ENCODE results near the gene LUZP2. TPM values are rescaled to one million over a fixed set of nuclear protein-coding genes. Genes with fewer than 3 reads are reported as not detected.

LUZP2 gene
- total and polyA plus RNA-seq, 9 of the 15 experiments (the other 6 are each of a cell fraction or from before 2014, with no cell fraction given) = not detected

DNA sequence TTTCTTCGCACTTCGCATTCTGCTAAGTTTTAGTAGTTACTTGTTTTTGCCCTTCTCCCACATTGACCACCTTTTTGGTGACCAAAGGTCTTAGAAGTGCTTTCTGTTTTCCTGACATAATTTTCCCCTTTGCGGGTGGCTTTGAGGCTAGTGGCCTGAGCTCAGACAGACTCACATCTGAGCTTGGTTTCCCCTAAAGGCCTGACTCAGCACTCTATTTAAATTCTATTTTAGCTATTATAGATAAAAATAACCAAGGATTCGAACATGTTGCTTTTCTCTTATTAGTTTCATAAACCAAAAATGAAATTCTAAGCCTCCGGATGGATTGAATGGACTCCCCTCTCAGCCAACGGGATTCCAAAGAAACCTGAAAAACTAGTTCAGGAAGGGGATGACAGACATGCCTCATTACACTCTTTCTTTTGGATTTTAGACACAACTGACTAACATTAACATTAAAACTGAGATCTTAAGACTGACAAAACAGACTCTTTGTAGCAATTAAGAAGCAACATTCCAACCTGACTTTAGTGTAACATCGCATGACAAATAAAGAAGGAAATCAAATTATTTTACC lies 258.5 kb downstream of the LUZP2 start (continued):
- TF ChIP-seq ZNF707 (CRISPR knock-in tag; conservative IDR thresholded peaks at IDR 0.05) (no peak), ZNF124 (CRISPR knock-in tag; IDR thresholded peaks at IDR 0.05) (no peak)
- TF ChIP-seq, protein P1, sequence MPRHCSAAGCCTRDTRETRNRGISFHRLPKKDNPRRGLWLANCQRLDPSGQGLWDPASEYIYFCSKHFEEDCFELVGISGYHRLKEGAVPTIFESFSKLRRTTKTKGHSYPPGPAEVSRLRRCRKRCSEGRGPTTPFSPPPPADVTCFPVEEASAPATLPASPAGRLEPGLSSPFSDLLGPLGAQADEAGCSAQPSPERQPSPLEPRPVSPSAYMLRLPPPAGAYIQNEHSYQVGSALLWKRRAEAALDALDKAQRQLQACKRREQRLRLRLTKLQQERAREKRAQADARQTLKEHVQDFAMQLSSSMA (CRISPR knock-in tag; IDR thresholded peaks at IDR 0.05) = no peak

DNA sequence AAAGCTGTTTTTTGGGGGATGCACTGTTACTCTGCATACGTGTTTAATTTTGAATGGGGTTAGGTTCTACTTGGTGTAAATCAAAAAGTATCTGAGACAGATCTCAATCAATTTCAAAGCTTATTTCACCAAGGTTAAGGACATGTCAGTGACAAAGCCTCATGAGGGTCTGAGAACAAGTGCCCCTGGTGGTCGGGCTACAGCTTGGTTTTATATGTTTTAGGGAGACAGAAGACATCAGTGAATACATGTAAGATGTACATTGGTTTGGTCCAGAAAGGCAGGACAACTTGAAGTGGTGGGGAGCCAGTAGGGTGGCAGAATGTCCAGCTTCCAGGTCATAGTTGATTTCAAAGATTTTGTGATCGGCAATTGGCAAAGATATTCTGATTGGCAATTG lies 262.9 kb downstream of the LUZP2 start:
- 0% methylated on average over 3 of the region's 3 CpGs for WGBS (ENCODE audit: insufficient coverage, low coverage, missing lambda C conversion rate)
- no peaks in the 10 kb centered on the region for H3K36me3 ChIP-seq (ENCODE audit: control insufficient read depth, insufficient read depth, low read length)
- H3K9ac ChIP-seq (ENCODE audit: insufficient read depth in 1 of 2, low read depth in 2 of 2, low read length in 2 of 2) = no peak overlapping the region
- H3K4me2 ChIP-seq (ENCODE audit: insufficient read depth, low read length) = no peak overlapping the region
- no peaks in the 10 kb centered on the region for H4K20me1 ChIP-seq (replicated peaks; ENCODE audit: control insufficient read depth, insufficient read depth, low read length)
- no peaks in the 10 kb centered on the region for H3K9me1 ChIP-seq (ENCODE audit: control insufficient read depth, insufficient read depth, low read length)
- TF ChIP-seq PCBP2 (IDR thresholded peaks at IDR 0.05; ENCODE audit: low read depth, low read length, poor library complexity, severe bottlenecking) (no peak), POLR2AphosphoS5 (IDR thresholded peaks at IDR 0.05; ENCODE audit: control insufficient read depth, insufficient read depth, low read depth, low read length) (no peak), NBN (IDR thresholded peaks at IDR 0.05; ENCODE audit: low read depth) (no peak), GATAD2B (IDR thresholded peaks at IDR 0.05; ENCODE audit: borderline replicate concordance) (no peak), SIN3A (IDR thresholded peaks at IDR 0.05; ENCODE audit: borderline replicate concordance in 2 of 2, control insufficient read depth in 1 of 2, low read depth in 2 of 2, low read length in 2 of 2) (no peak), KDM4B (IDR thresholded peaks at IDR 0.05; ENCODE audit: borderline replicate concordance in 2 of 2, low read depth in 1 of 2) (no peak), ESRRA (IDR thresholded peaks at IDR 0.05; ENCODE audit: borderline replicate concordance, low read depth) (no peak), C11orf30 (IDR thresholded peaks at IDR 0.05; ENCODE audit: low read depth) (no peak), HLTF (IDR thresholded peaks at IDR 0.05) (no peak), DPF2 (IDR thresholded peaks at IDR 0.05) (no peak), MAFG (tag; conservative IDR thresholded peaks at IDR 0.05) (no peak), NCOA2 (IDR thresholded peaks at IDR 0.05; ENCODE audit: partially characterized antibody in 2 of 2) (no peak), PTBP1 (IDR thresholded peaks at IDR 0.05; ENCODE audit: low read depth, low read length) (no peak)
- TF ChIP-seq, protein P2, sequence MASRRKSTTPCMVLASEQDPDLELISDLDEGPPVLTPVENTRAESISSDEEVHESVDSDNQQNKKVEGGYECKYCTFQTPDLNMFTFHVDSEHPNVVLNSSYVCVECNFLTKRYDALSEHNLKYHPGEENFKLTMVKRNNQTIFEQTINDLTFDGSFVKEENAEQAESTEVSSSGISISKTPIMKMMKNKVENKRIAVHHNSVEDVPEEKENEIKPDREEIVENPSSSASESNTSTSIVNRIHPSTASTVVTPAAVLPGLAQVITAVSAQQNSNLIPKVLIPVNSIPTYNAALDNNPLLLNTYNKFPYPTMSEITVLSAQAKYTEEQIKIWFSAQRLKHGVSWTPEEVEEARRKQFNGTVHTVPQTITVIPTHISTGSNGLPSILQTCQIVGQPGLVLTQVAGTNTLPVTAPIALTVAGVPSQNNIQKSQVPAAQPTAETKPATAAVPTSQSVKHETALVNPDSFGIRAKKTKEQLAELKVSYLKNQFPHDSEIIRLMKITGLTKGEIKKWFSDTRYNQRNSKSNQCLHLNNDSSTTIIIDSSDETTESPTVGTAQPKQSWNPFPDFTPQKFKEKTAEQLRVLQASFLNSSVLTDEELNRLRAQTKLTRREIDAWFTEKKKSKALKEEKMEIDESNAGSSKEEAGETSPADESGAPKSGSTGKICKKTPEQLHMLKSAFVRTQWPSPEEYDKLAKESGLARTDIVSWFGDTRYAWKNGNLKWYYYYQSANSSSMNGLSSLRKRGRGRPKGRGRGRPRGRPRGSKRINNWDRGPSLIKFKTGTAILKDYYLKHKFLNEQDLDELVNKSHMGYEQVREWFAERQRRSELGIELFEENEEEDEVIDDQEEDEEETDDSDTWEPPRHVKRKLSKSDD (conservative IDR thresholded peaks at IDR 0.05; ENCODE audit: low read length) = no peak
- TF ChIP-seq, protein P3, sequence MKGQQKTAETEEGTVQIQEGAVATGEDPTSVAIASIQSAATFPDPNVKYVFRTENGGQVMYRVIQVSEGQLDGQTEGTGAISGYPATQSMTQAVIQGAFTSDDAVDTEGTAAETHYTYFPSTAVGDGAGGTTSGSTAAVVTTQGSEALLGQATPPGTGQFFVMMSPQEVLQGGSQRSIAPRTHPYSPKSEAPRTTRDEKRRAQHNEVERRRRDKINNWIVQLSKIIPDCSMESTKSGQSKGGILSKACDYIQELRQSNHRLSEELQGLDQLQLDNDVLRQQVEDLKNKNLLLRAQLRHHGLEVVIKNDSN (CRISPR knock-in tag; IDR thresholded peaks at IDR 0.05) = no peak
- H2AFZ ChIP-seq (ENCODE audit: low read depth, low read length) = no peak overlapping the region
- BruUV-seq (replicated peaks) = no TSS peak
- no peaks in the 10 kb centered on the region for H3K4me1 ChIP-seq (replicated peaks in 1 of 2; ENCODE audit: control insufficient read depth in 2 of 2, insufficient read depth in 2 of 2, low read length in 2 of 2)
- no peaks in the 10 kb centered on the region for H3K9me3 ChIP-seq (replicated peaks; ENCODE audit: control insufficient read depth, insufficient read depth, low read depth, low read length)
- CTCF ChIA-PET (ENCODE audit: low intra/inter-chr PET ratio) = no interaction called here
- ATAC-seq (no peak), DNase-seq (ENCODE audit: extremely low read depth in 1 of 4, low spot score in 3 of 4) (no peak), FAIRE-seq (no peak)
- no peak overlapping the region for H3K27ac ChIP-seq (ENCODE audit: extremely low read depth, low read depth, low read length)
- intact Hi-C loops (cut with micrococcal nuclease) = no loop called here
- POLR2A ChIA-PET = no interaction called here
- H3K79me2 ChIP-seq (ENCODE audit: control insufficient read depth, insufficient read depth, low read length) = no peaks in the 10 kb centered on the region
- in situ Hi-C loops (cut with MboI) = no loop called here
- H3K27me3 ChIP-seq (ENCODE audit: control insufficient read depth in 2 of 2, insufficient read depth in 2 of 2, low read length in 2 of 2) = no peaks in the 10 kb centered on the region
- no peak overlapping the region for H3K4me3 ChIP-seq
